GM06990 (cell line): ENCODE results near the gene TNN.

ENCODE experiments used
- DNase-seq: peaks from one replicate; pipeline ENCODE4 v3.0.0-alpha.2; 2011; ENCODE audit not compliant: insufficient read length; ENCODE audit errors: extremely low read depth
- H3K27me3 ChIP-seq: replicated peaks from 2 replicates; pipeline ENCODE4 v1.6.0; 2011; ENCODE audit warnings: low read length; ENCODE audit not compliant: control insufficient read depth, insufficient read depth
- H3K36me3 ChIP-seq: 2 replicates; pipeline ENCODE4 v1.5.1; 2011; ENCODE audit warnings: low read length; ENCODE audit not compliant: control insufficient read depth, insufficient read depth
- H3K4me3 ChIP-seq: replicated peaks from 2 replicates; pipeline ENCODE4 v1.5.1; 2011; ENCODE audit warnings: low read depth, mild to moderate bottlenecking, control low read depth, low read length
- CTCF ChIP-seq: IDR thresholded peaks from 2 replicates; pipeline ENCODE4 v1.5.1; 2011; ENCODE audit warnings: low read length, control low read depth, mild to moderate bottlenecking, inconsistent platforms; ENCODE audit not compliant: insufficient read depth, poor library complexity, severe bottlenecking

Gene TNN

DNA sequence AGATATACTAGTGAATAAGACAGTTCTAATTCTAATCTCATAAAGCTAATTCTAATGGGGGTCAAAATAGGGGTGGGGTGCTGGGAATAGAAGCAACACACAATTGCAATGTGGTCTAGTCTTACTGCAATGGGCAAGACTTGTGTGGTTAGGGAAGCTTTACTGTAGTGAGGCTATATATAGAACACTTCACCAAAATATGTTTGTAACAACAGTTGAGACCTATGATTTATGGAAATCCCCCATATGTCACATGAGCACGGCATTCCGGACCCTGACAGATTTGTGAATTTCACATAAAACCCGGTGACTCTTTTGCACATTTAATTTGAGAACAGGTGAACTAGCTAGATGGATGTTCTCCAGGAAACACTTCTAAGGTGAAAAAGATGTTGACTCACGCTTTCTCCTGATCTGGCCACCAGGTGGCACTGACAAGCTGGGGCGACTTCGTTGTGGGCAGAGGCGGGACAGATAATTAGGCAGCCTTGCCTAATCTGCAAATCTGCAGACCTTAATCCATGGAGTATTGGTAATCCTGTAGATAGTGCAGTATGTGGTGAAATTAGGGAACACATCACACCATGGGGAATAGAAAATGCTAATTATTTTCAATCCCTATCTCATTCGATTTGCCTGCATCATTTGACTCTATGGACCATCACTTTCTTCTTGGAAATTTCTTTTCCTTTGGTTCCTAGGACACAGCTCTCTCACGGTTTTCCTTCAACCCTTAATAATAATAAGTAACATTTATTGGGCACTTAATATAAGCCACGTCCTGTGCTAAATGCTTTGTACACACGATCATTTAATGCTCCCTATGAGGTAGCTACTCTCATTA lies 87.2 kb downstream of the TNN start:
- peak; percentile 26 for DNase-seq
- Histone ChIP-seq H3K27me3 (no peaks in the 10 kb centered on the region), H3K36me3 (no peaks in the 10 kb centered on the region), H3K4me3 (no peak overlapping the region)
- peak; percentile 92 for TF ChIP-seq CTCF

GRCh38 chr1:175155473-175155856 lies 87.8 kb downstream of the TNN start:
- no peaks in the 10 kb centered on the region for H3K27me3 ChIP-seq
- H3K36me3 ChIP-seq: peaks cover under 1% of the 10 kb centered on the region; the same call in 1 of the 2 replicates
- no peak overlapping the region for H3K4me3 ChIP-seq
- no peak for TF ChIP-seq CTCF
- DNase-seq: no peak

GRCh38 chr1:175155936-175156335 lies 88.3 kb downstream of the TNN start:
- Histone ChIP-seq H3K36me3 (peaks cover 4% of the 10 kb centered on the region; the same call in 1 of the 2 replicates), H3K4me3 (no peak overlapping the region)
- no peak for TF ChIP-seq CTCF

DNA sequence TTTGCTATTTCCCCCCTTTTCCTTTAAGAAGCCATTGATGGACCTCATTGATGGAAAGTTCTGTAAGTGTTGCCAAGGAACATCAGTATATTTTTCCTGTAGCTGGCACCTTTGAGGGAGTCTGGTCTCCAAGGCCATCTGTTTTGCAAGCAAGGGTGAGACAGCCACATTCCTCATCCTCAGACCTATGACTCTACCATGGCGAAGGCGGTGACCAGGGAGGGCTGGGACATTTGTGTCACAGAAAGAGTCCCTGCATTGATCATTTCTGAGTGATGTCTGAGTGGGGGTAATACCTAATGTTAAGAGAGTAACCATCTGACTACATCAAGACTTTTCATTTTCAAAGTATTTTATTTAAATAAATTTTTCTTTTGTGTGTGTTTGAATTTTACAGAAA lies 89.6 kb downstream of the TNN start:
- Histone ChIP-seq H3K27me3 (no peaks in the 10 kb centered on the region), H3K36me3 (peaks cover 4% of the 10 kb centered on the region; the same call in 1 of the 2 replicates), H3K4me3 (no peak overlapping the region)
- no peak for TF ChIP-seq CTCF
- DNase-seq: no peak

More at GRCh38 chr1:175155936-175156335, 88.3 kb downstream of the TNN start:
- no peaks in the 10 kb centered on the region for H3K27me3 ChIP-seq
- DNase-seq: no peak

DNA sequence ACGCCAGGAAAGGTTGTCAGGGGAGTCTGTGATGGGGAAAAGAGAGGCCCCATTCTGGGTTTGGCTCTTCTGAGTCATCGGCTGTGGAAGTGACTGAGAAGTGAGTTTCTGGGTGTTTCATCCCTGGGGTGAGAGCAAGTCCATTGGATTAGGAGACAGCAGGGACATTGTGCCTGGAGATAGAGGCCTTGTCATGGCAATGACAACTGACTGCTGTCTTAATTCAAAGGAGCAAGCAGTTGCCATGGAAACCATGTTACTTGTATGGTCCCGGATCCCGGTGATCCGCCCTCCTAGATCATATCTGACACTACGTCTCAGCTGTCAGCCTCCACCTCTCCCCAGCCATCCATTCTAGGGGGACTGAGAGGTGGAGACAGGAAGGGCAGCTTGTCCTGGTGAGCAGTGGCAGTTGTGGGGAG lies 90.5 kb downstream of the TNN start:
- peaks cover 4% of the 10 kb centered on the region; the same call in 1 of the 2 replicates for H3K36me3 ChIP-seq

More for the DNA sequence above, 90.5 kb downstream of the TNN start:
- no peaks in the 10 kb centered on the region for H3K27me3 ChIP-seq
- no peak for DNase-seq
- H3K4me3 ChIP-seq: no peak overlapping the region
- TF ChIP-seq CTCF: no peak
